Measurements from ENCODE around the gene GLB1L2.
A peak's percentile ranks its signal among the peaks of the same experiment; 100 is the strongest.

Gene GLB1L2

GRCh38 chr11:134405841-134406240 lies 74.1 kb downstream of the GLB1L2 start:
- DNase-seq (ENCODE audit: low read depth in 2 of 2) = no peak

- DNase-seq (ENCODE audit: low read depth in 2 of 2) = no peak
These were observed 74.7 kb downstream of the GLB1L2 start for GRCh38 chr11:134406264-134407185.

GRCh38 chr11:134407321-134407828 lies 75.6 kb downstream of the GLB1L2 start:
- DNase-seq (ENCODE audit: low read depth in 2 of 2) = no peak

GRCh38 chr11:134407923-134408322 lies 76.1 kb downstream of the GLB1L2 start:
- DNase-seq (ENCODE audit: low read depth in 2 of 2) = no peak

- DNase-seq (ENCODE audit: low read depth in 2 of 2) = no peak
These were observed 78.0 kb downstream of the GLB1L2 start for GRCh38 chr11:134409552-134410429.

GRCh38 chr11:134410766-134411165 lies 79.0 kb downstream of the GLB1L2 start:
- no peak for DNase-seq (ENCODE audit: low read depth in 2 of 2)

GRCh38 chr11:134412203-134413042 lies 80.6 kb downstream of the GLB1L2 start, which contains the start of gene B3GAT1:
Gene B3GAT1, minus strand, starts transcription at chr11:134412242. Its CDS starts 24,583 bp downstream, at chr11:134387659.
- DNase-seq (ENCODE audit: low read depth in 2 of 2) = peak in 1 of 2 donors; percentile 22

- DNase-seq (ENCODE audit: low read depth in 2 of 2) = no peak
These were observed 81.4 kb downstream of the GLB1L2 start for GRCh38 chr11:134413043-134413825.

GRCh38 chr11:134413826-134414731 lies 82.3 kb downstream of the GLB1L2 start:
- no peak for DNase-seq (ENCODE audit: low read depth in 2 of 2)

- no peak for DNase-seq (ENCODE audit: low read depth in 2 of 2)
These were observed 83.3 kb downstream of the GLB1L2 start for GRCh38 chr11:134414766-134415765.

- no peak for DNase-seq (ENCODE audit: low read depth in 2 of 2)
These were observed 84.9 kb downstream of the GLB1L2 start for GRCh38 chr11:134416726-134417125.

GRCh38 chr11:134417871-134418840 lies 86.4 kb downstream of the GLB1L2 start:
- no peak for DNase-seq (ENCODE audit: low read depth in 2 of 2)

GRCh38 chr11:134423106-134423505 lies 91.3 kb downstream of the GLB1L2 start:
- DNase-seq (ENCODE audit: low read depth in 2 of 2) = no peak

- no peak for DNase-seq (ENCODE audit: low read depth in 2 of 2)
These were observed 93.6 kb downstream of the GLB1L2 start for GRCh38 chr11:134425413-134425812.
